Measurements from ENCODE around the gene GTPBP10. TPM values are rescaled to one million over a fixed set of nuclear protein-coding genes. Genes with fewer than 3 reads are reported as not detected.

Gene GTPBP10
- total RNA-seq, 4 donors from 2014 or later = 25.0 to 41.4 (median 33.2) TPM

DNA sequence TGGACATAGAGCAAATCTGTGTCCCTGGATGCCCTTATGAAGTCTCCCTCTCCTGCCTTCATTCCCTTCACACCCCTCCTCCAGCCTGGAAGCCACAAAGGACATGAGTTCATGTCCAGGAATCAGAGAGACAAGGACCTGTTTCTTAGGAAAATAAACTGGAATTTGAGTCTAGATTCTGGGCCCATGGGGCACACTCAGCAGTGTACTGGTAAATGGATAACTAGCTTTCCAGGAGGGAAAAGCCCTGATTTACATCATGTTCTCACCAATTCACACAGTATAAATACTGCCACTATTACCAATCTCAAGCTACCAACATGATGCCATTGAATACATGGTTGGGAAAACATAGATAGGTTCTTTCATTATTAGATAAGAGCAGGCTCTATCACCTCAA lies 35.3 kb upstream of the GTPBP10 start:
- no peak overlapping the region for H3K27ac ChIP-seq
- no peak for DNase-seq
- no peaks in the 10 kb centered on the region for H3K4me1 ChIP-seq
- H3K36me3 ChIP-seq = peaks cover 0 to 7% of the 10 kb centered on the region in 2 donors
- no peaks in the 10 kb centered on the region for H3K27me3 ChIP-seq
- no peaks in the 10 kb centered on the region for H3K9me3 ChIP-seq
- no peak for TF ChIP-seq CTCF (IDR thresholded peaks at IDR 0.05)
- no peak for TF ChIP-seq POLR2A (IDR thresholded peaks at IDR 0.05)
- intact Hi-C loops (cut with DNase I) = no loop called here
- no peak overlapping the region for H3K4me3 ChIP-seq (replicated peaks in 1 of 3)

- 87 to 88% methylated on average over 2 of the region's 2 CpGs for WGBS, 2 donors
- H3K27ac ChIP-seq = no peak overlapping the region
- no peak overlapping the region for H3K4me3 ChIP-seq (replicated peaks in 1 of 3)
- no peaks in the 10 kb centered on the region for H3K9me3 ChIP-seq
- no peaks in the 10 kb centered on the region for H3K27me3 ChIP-seq
- H3K4me1 ChIP-seq = no peaks in the 10 kb centered on the region
- DNase-seq = no peak
- TF ChIP-seq CTCF (IDR thresholded peaks at IDR 0.05) = no peak
- TF ChIP-seq POLR2A (IDR thresholded peaks at IDR 0.05) = no peak
- intact Hi-C loops (cut with DNase I) = no loop called here
- H3K36me3 ChIP-seq = peaks cover 0 to 5% of the 10 kb centered on the region in 2 donors
Measured at GRCh38 chr7:90312745-90313144, 33.8 kb upstream of the GTPBP10 start.

GRCh38 chr7:90313907-90314306 lies 32.6 kb upstream of the GTPBP10 start:
- H3K27ac ChIP-seq = no peak overlapping the region
- TF ChIP-seq POLR2A (IDR thresholded peaks at IDR 0.05) (no peak), CTCF (IDR thresholded peaks at IDR 0.05) (no peak)
- intact Hi-C loops (cut with DNase I) = no loop called here
- no peaks in the 10 kb centered on the region for H3K4me1 ChIP-seq
- no peak overlapping the region for H3K4me3 ChIP-seq (replicated peaks in 1 of 3)
- WGBS, 2 donors = 72 to 81% methylated on average over 4 of the region's 4 CpGs
- H3K36me3 ChIP-seq = no peaks in the 10 kb centered on the region
- DNase-seq = no peak
- H3K27me3 ChIP-seq = no peaks in the 10 kb centered on the region
- H3K9me3 ChIP-seq = no peaks in the 10 kb centered on the region

- 81 to 82% methylated on average over 7 of the region's 7 CpGs for WGBS, 2 donors
- H3K27ac ChIP-seq = no peak overlapping the region
Measured at GRCh38 chr7:90320014-90320413, 26.5 kb upstream of the GTPBP10 start.

DNA sequence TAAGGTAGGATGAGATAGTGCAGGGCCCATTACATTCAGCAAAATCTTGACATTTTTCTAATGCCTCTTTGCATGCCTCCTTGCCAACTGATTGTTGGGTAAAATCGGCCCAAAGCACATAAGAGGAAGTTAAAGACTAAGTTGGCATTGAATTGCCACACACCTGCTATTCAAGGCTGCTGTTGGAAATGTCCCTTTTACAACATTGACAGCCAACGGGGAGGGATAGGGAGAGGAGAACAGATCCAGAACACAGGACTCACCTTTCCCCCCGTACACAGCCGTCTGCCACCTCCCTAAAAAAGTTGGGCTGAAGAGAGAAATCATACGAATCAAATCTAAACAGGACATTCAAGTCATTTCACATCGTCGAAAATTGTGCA lies 26.1 kb upstream of the GTPBP10 start:
- no peak for TF ChIP-seq CTCF (IDR thresholded peaks at IDR 0.05)
- TF ChIP-seq POLR2A (IDR thresholded peaks at IDR 0.05) = no peak
- 20 to 38% methylated on average over 7 of the region's 7 CpGs for WGBS, 2 donors

More at GRCh38 chr7:90320014-90320413, 26.5 kb upstream of the GTPBP10 start:
- Histone ChIP-seq H3K4me1 (peaks cover 7 to 8% of the 10 kb centered on the region in 2 donors), H3K27me3 (peaks cover 5% of the 10 kb centered on the region), H3K36me3 (no peaks in the 10 kb centered on the region), H3K4me3 (replicated peaks in 1 of 3) (no peak overlapping the region), H3K9me3 (no peaks in the 10 kb centered on the region)
- no peak for TF ChIP-seq POLR2A (IDR thresholded peaks at IDR 0.05)
- intact Hi-C loops (cut with DNase I) = no loop called here
- DNase-seq = no peak

More for the DNA sequence above, 26.1 kb upstream of the GTPBP10 start:
- DNase-seq = no peak
- Histone ChIP-seq H3K27me3 (peaks cover 5% of the 10 kb centered on the region), H3K4me1 (peaks cover 7 to 8% of the 10 kb centered on the region in 2 donors), H3K9me3 (no peaks in the 10 kb centered on the region), H3K4me3 (replicated peaks in 1 of 3) (no peak overlapping the region), H3K36me3 (no peaks in the 10 kb centered on the region), H3K27ac (no peak overlapping the region)
- intact Hi-C loops (cut with DNase I) = no loop called here

Measured in thyroid gland (tissue), 4 donors.